ENCODE results near the gene CCR6.
"Not testable (repeated sequence)": the region's sequence is repeated elsewhere in the genome, so short reads cannot be mapped to it uniquely, and the experiment has no call there.

Gene CCR6

DNA sequence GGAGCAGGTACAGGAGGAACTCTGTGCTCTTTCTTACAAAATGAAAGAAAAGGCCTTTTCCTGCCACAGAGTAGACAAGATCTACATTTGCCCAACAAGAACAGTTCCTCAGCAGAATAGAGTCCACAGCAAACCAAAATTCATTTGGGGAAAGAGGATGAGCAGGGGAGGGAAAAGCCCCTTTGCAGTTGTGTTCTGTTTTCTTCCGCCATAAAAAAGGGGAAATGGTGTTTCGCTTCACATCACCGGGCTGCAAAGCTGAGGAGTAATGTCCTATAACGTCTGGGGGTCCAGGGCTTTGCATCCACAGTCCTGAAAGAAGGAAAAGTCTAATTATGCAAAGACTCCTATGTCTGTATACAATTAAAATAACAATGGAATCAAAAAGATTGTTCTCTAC lies 35.0 kb downstream of the CCR6 start, which contains the start of gene GPR31:
Gene GPR31, minus strand, starts transcription at position 118 of the 400 bp plus-strand sequence. CDS start 149 bp downstream, outside the sequence.
- DNase-seq (ENCODE audit: insufficient read length, low spot score) (no peak), FAIRE-seq (no peak)

GRCh38 chr6:167161851-167162467 lies 39.1 kb downstream of the CCR6 start:
- DNase-seq (ENCODE audit: insufficient read length, low spot score), result no peak
- no peak for TF ChIP-seq TAF1 (IDR thresholded peaks at IDR 0.05; ENCODE audit: low read depth, low read length)
- no peak for TF ChIP-seq POU2F2 (IDR thresholded peaks at IDR 0.05; ENCODE audit: low read depth, low read length)
- no peak for TF ChIP-seq PAX5 (IDR thresholded peaks at IDR 0.05; ENCODE audit: insufficient read depth, low read length, severe bottlenecking)
- no peak for TF ChIP-seq SPI1 (IDR thresholded peaks at IDR 0.05; ENCODE audit: low read depth, low read length)
- TF ChIP-seq POLR2A (IDR thresholded peaks at IDR 0.05; ENCODE audit: low read depth, low read length), result no peak
- TF ChIP-seq POLR2AphosphoS5 (IDR thresholded peaks at IDR 0.05; ENCODE audit: low read depth, low read length), result no peak
- FAIRE-seq, result no peak

More for the DNA sequence above, 35.0 kb downstream of the CCR6 start, which contains the start of gene GPR31:
- TF ChIP-seq POLR2A (IDR thresholded peaks at IDR 0.05; ENCODE audit: low read depth, low read length) (no peak), SPI1 (IDR thresholded peaks at IDR 0.05; ENCODE audit: low read depth, low read length) (peak; percentile 81)

DNA sequence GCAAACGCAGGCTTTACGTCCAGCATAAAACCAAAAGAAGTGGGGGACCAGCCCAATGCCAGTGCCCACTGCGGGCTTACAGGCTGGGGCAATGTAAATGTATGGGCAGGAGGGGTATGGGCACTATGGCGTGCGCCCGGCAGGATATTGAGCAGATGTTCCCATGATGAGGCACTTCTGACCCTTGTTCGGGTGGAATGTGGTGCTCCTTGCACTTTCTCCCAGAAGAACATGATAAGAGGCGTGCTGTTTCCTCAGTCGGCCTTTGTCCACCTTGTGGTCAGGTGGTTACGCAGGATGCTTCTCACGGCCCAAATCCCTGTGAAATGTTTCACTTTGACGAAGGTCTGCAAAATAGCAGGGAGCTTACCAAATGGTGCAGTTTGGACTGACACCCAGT lies 39.7 kb downstream of the CCR6 start:
- no peak for TF ChIP-seq TAF1 (IDR thresholded peaks at IDR 0.05; ENCODE audit: low read depth, low read length)
- no peak for TF ChIP-seq PAX5 (IDR thresholded peaks at IDR 0.05; ENCODE audit: insufficient read depth, low read length, severe bottlenecking)
- no peak for TF ChIP-seq POU2F2 (IDR thresholded peaks at IDR 0.05; ENCODE audit: low read depth, low read length)
- TF ChIP-seq POLR2A (IDR thresholded peaks at IDR 0.05; ENCODE audit: low read depth, low read length), result no peak
- DNase-seq (ENCODE audit: insufficient read length, low spot score) (no peak), FAIRE-seq (no peak)

DNA sequence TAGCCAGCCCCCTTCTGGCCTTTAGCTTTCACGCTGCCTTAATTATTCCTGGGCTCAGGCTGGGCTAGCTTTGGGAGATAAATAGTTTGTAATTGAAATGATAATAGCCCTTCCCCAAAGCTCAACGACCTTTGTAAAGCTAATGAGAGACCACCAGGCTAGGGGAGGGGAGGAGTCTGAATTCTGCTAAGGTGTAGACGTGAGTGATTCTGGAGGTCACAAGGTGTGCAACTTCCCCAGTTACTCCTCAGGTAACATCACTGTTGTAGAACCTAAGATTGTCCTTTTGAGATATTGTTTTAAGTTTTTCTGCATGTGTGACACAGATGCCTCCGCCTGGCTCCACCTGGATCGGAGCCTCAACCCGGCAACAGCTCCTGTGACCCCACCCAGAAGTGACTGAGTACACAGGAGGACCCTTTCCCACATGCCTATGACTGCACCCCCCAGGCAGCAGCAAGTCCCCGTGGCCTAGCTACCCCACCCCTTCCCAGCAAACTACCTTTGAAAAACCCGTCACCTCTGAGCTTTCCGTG lies 40.6 kb downstream of the CCR6 start:
- FAIRE-seq, result no peak
- no peak for DNase-seq (ENCODE audit: insufficient read length, low spot score)
- TF ChIP-seq POLR2AphosphoS5 (IDR thresholded peaks at IDR 0.05; ENCODE audit: low read depth, low read length), result no peak
- TF ChIP-seq TAF1 (IDR thresholded peaks at IDR 0.05; ENCODE audit: low read depth, low read length), result no peak
- no peak for TF ChIP-seq SPI1 (IDR thresholded peaks at IDR 0.05; ENCODE audit: low read depth, low read length)
- no peak for TF ChIP-seq PAX5 (IDR thresholded peaks at IDR 0.05; ENCODE audit: insufficient read depth, low read length, severe bottlenecking)
- TF ChIP-seq POU2F2 (IDR thresholded peaks at IDR 0.05; ENCODE audit: low read depth, low read length), result no peak
- TF ChIP-seq POLR2A (IDR thresholded peaks at IDR 0.05; ENCODE audit: low read depth, low read length), result no peak

DNA sequence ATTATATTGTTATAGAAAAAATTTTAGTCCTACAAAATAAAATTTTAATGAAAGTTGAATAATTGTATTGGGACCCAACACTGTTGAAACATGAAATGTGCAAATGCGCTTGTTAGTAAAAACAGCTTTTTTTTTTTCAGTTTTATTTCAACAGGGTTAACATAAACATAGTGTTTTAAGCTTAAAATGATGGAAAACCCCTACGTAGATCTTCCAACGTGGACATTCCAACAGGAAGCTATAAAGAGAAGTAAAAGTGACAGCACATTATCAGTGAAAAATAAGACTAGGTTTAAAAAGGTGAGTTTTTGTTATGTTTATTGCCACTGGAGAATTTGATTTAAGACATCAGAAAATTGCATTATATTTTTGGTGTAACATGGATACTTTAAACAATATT lies 41.4 kb downstream of the CCR6 start:
- TF ChIP-seq SPI1 (IDR thresholded peaks at IDR 0.05; ENCODE audit: low read depth, low read length) (no peak), POLR2A (IDR thresholded peaks at IDR 0.05; ENCODE audit: low read depth, low read length) (no peak), POU2F2 (IDR thresholded peaks at IDR 0.05; ENCODE audit: low read depth, low read length) (no peak), PAX5 (IDR thresholded peaks at IDR 0.05; ENCODE audit: insufficient read depth, low read length, severe bottlenecking) (no peak), POLR2AphosphoS5 (IDR thresholded peaks at IDR 0.05; ENCODE audit: low read depth, low read length) (no peak), TAF1 (IDR thresholded peaks at IDR 0.05; ENCODE audit: low read depth, low read length) (no peak)
- FAIRE-seq, result no peak
- DNase-seq (ENCODE audit: insufficient read length, low spot score), result no peak

GRCh38 chr6:167165858-167166471 lies 43.1 kb downstream of the CCR6 start:
- no peak for TF ChIP-seq TAF1 (IDR thresholded peaks at IDR 0.05; ENCODE audit: low read depth, low read length)
- no peak for TF ChIP-seq POLR2A (IDR thresholded peaks at IDR 0.05; ENCODE audit: low read depth, low read length)
- no peak for TF ChIP-seq POU2F2 (IDR thresholded peaks at IDR 0.05; ENCODE audit: low read depth, low read length)
- TF ChIP-seq POLR2AphosphoS5 (IDR thresholded peaks at IDR 0.05; ENCODE audit: low read depth, low read length), result no peak
- TF ChIP-seq PAX5 (IDR thresholded peaks at IDR 0.05; ENCODE audit: insufficient read depth, low read length, severe bottlenecking), result no peak
- TF ChIP-seq SPI1 (IDR thresholded peaks at IDR 0.05; ENCODE audit: low read depth, low read length), result no peak
- DNase-seq (ENCODE audit: insufficient read length, low spot score) (no peak), FAIRE-seq (no peak)

DNA sequence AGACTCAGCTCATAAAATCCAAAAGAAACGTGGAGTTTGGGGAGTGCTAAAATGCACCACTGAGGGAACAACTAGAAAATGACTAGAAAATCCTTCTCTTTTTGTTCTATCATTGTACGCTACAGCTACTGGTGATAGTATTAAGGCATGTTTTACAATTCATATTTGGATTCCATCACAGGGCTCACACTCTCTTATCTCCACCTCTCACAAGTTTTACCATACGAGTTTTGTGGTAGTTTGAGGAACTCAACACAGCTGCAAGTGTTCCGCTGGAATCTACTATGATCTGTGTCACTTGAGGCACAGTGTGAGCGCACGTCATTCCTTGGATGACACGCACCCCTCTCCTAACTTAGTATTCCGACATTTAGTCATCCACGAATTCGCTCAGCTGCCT lies 44.8 kb downstream of the CCR6 start:
- FAIRE-seq, result peak; percentile 68
- DNase-seq (ENCODE audit: insufficient read length, low spot score), result not testable (repeated sequence)

DNA sequence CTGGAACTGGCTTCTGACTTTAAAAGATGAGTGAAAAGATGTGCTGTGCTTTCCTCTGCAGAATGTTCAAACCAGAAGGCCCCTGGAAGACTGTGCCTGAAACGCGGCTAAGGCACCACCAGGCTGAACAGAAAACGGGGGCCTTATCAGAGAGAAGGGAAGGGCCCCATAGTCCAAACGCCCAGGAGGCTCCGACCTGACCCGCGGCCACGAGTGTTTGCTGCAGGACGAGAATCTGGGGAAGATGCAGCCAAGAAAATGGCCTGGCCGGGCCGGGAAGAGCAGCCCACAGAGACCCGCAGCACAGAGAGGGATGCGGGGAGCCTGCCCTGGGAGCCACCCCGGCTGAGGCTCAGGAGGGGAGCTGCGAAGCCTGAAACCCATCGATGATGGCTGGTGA lies 45.4 kb downstream of the CCR6 start:
- not testable (repeated sequence) for DNase-seq (ENCODE audit: insufficient read length, low spot score); FAIRE-seq

DNA sequence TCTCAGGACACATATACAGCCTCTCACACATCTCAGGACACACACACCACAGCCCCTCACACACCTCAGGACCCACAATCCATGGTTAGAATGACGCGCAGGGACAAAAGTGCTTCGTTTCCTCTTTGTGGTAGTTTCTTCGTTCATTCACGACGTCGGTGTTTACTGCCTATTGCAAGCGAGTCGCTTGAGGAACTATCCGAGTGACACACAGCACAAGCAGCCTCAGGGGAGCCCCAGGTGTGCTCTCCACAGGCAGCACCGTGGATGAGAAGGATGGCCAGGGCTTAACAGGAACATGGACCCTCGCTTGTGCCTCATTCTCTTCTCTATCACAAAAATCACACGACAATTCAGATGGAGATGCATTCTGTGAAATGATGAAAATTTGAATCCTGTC lies 47.0 kb downstream of the CCR6 start:
- FAIRE-seq; DNase-seq (ENCODE audit: insufficient read length, low spot score): not testable (repeated sequence)

DNA sequence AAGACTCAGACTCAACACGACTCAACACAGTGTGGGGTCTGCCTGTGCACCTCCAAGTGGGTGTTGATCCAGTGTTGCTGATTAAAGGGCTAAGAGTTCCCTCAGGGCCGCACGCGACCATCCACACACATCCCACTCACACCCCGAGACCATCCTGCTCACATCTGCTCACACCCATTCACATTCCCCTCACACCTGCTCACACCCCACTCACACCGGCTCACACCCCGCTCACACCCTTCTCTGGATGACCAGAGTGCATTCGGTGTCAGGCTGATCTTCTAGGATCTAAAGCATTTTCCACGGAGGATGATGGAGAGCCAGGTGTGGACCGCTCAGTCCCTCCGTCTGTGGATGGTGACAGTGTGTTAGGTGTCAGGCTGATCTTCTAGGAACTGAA lies 48.4 kb downstream of the CCR6 start:
- not testable (repeated sequence) for DNase-seq (ENCODE audit: insufficient read length, low spot score); FAIRE-seq

GRCh38 chr6:167172011-167172410 lies 49.1 kb downstream of the CCR6 start:
- DNase-seq (ENCODE audit: insufficient read length, low spot score); FAIRE-seq: not testable (repeated sequence)

DNA sequence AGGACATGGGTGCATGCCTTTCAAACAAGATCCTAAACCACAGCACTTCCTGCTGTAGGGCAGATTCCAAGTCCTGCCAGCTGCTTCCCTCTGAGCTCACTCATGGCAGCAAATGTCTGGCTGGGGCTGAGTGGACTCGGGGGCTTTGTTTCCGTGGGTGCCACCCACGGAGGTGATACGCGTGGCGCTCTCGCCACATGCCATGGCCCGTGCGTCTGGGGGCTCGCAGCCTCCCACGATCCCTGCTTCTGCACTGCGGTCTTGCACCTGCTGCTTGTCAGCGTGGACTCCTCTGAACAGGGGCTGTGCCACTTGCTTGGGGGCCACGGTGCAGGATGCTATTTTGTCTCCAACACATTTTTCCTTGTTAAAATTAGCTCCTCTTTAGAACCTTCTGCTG lies 54.4 kb downstream of the CCR6 start:
- not testable (repeated sequence) for DNase-seq (ENCODE audit: insufficient read length, low spot score); FAIRE-seq

- FAIRE-seq, result not testable (repeated sequence)
Observed at GRCh38 chr6:167178896-167179655, 56.2 kb downstream of the CCR6 start.

GRCh38 chr6:167180086-167180485 lies 57.2 kb downstream of the CCR6 start:
- DNase-seq (ENCODE audit: insufficient read length, low spot score); FAIRE-seq: not testable (repeated sequence)

More at GRCh38 chr6:167178896-167179655, 56.2 kb downstream of the CCR6 start:
- not testable (repeated sequence) for DNase-seq (ENCODE audit: insufficient read length, low spot score)

DNA sequence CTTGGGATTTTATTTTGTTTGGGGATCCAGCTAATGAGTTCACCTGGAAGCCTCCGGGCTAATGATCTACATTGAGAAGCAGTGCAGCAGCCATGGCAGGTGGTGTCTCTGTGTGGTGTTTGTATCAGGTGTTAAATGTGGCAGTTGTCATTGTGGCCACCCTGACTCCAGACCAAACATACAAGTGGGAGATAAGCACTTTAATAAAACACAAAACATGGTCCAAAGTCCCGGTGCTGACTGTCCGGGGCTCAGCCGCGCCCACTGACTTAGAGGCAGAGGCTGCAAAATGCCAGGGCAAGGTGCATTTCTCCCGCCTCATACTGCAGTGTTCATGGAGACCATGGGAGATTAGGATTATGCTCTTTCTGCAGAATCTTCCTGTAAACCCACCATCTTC lies 58.5 kb downstream of the CCR6 start:
- DNase-seq (ENCODE audit: insufficient read length, low spot score), result not testable (repeated sequence)

GRCh38 chr6:167182913-167183314 lies 60.0 kb downstream of the CCR6 start:
- FAIRE-seq, result peak; percentile 99
- DNase-seq (ENCODE audit: insufficient read length, low spot score), result not testable (repeated sequence)

More for the DNA sequence above, 58.5 kb downstream of the CCR6 start:
- not testable (repeated sequence) for FAIRE-seq
